Hepatocyte (in vitro differentiated cells): Measurements from ENCODE around the gene PTPRE. TPM values are rescaled to one million over a fixed set of nuclear protein-coding genes. Genes with fewer than 3 reads are reported as not detected.

ENCODE experiments used
- DNase-seq: peaks from one replicate; pipeline ENCODE4 v3.0.0-alpha.2; 2016; ENCODE audit warnings: low spot score
- H2AFZ ChIP-seq: fragments of 200-600 bp; sonication (generic); 2 replicates; pipeline ENCODE4 v1.6.0; 2016; ENCODE audit warnings: antibody characterized with exemption, mild to moderate bottlenecking
- H3K27ac ChIP-seq: fragments of 200-600 bp; sonication (generic); 2 replicates; pipeline ENCODE4 v1.5.1; 2016; ENCODE audit warnings: mild to moderate bottlenecking
- H3K27me3 ChIP-seq: fragments of 200-600 bp; sonication (generic); 2 replicates; pipeline ENCODE4 v1.6.1; 2016
- H3K36me3 ChIP-seq: fragments of 200-600 bp; sonication (generic); replicated peaks from 2 replicates; pipeline ENCODE4 v1.5.1; 2016; ENCODE audit warnings: low read depth; ENCODE audit not compliant: insufficient read depth
- H3K4me1 ChIP-seq: fragments of 200-600 bp; sonication (generic); 2 replicates; pipeline ENCODE4 v1.5.1; 2016; ENCODE audit warnings: mild to moderate bottlenecking, moderate library complexity; ENCODE audit not compliant: insufficient read depth
- H3K4me2 ChIP-seq: fragments of 200-600 bp; sonication (generic); 2 replicates; pipeline ENCODE4 v1.6.0; 2016
- H3K4me3 ChIP-seq: fragments of 200-600 bp; sonication (generic); 2 replicates; pipeline ENCODE4 v1.5.1; 2016; ENCODE audit warnings: mild to moderate bottlenecking
- H3K79me2 ChIP-seq: fragments of 200-600 bp; sonication (generic); 2 replicates; pipeline ENCODE4 v1.6.0; 2017; ENCODE audit warnings: mild to moderate bottlenecking
- H3K9me2 ChIP-seq: fragments of 200-600 bp; sonication (generic); replicated peaks from 2 replicates; pipeline ENCODE4 v1.6.0; 2017; ENCODE audit warnings: mild to moderate bottlenecking; ENCODE audit not compliant: insufficient read depth
- H3K9me3 ChIP-seq: fragments of 200-600 bp; sonication (generic); 2 replicates; pipeline ENCODE4 v1.5.1; 2016; ENCODE audit warnings: low read depth, mild to moderate bottlenecking
- H4K20me1 ChIP-seq: fragments of 200-600 bp; sonication (generic); 2 replicates; pipeline ENCODE4 v1.6.0; 2016; ENCODE audit warnings: mild to moderate bottlenecking; ENCODE audit not compliant: insufficient read depth, poor library complexity, severe bottlenecking
- CTCF ChIP-seq: fragments of 200-600 bp; sonication (generic); IDR thresholded peaks from 2 replicates; pipeline ENCODE4 v1.5.1; 2016; ENCODE audit warnings: antibody characterized with exemption, mild to moderate bottlenecking; ENCODE audit not compliant: poor library complexity
- EZH2 ChIP-seq: fragments of 200-600 bp; sonication (generic); IDR thresholded peaks from 2 replicates; pipeline ENCODE4 v1.6.1; 2016; ENCODE audit warnings: antibody characterized with exemption, mild to moderate bottlenecking, borderline replicate concordance
- EZH2phosphoT487 ChIP-seq: fragments of 200-600 bp; sonication (generic); IDR thresholded peaks from one replicate; pipeline ENCODE4 v1.6.1; 2018; ENCODE audit warnings: antibody characterized with exemption, mild to moderate bottlenecking, low read depth, moderate library complexity; ENCODE audit not compliant: unreplicated experiment, severe bottlenecking
- WGBS: methylation state at CpG from one replicate; pipeline ENCODE4 v1.1.6; 2016; ENCODE audit warnings: low lambda C conversion rate; ENCODE audit errors: missing lambda C conversion rate; 5-methylcytosine and 5-hydroxymethylcytosine counted together
- polyA plus RNA-seq: library from polyadenylated mRNA; unstranded; fragments of >200 nt; fragmentation: Nextera tagmentation; extraction: Ambion mirVana; gene quantifications from 2 replicates; pipeline ENCODE4 v1.2.1, GENCODE V29; 2016
- total RNA-seq: library from RNA; depleted of rRNA; stranded (reverse); fragments of >200 nt; gene quantifications from 2 replicates; pipeline ENCODE4 v1.2.3, GENCODE V29; 2014

Gene PTPRE
- total and polyA plus RNA-seq, 2 experiments from 2014 or later = 3.2 to 10.1 TPM

DNA sequence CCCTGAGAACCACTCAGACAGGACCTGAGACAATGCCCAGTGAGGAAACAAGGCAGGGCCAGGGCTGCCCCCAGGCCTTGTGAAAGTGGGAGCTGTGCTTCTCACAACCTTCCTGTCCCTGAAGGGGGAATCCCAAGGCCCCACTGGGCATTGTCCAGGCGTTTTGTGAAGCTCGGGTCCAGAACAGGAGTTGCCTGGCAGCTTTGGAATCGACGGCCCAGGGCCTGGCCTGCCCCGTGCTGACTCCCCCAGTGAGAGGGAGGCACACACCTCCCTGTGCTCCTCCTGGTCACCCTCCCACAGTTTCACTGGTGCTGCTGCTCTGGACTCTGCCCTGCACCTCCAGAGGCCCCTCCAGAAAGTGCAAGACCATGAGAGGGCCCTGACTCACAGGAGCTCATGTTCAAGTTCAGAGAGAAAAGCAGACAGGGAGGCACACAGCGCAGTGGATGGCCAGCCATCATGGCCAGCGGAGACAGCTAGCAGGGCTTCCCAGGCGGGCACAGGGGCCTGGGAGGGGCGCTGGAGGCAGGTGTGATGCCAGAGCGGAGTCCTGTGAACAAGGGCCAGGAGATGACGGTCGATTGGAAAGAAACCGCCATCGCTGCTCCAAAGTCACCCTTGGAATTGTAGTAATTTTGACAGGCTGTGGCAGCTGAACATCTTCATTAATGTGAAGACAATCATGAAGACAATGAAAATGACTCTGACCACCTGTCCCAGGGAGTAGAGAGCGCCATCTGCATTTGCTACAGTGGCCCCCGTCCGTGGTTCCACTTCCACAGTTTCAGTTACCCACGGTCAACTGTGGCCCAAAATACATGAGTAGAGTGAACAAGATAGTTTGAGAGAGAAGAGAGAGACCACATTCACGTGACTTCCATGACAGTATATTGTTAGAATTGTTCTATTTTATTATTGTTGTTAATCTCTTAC lies 115.6 kb downstream of the PTPRE start:
- H3K9me2 ChIP-seq = no peaks in the 10 kb centered on the region
- no peak overlapping the region for H2AFZ ChIP-seq
- no peaks in the 10 kb centered on the region for H4K20me1 ChIP-seq
- WGBS = 91% methylated on average over 19 of the region's 19 CpGs
- H3K27me3 ChIP-seq = no peaks in the 10 kb centered on the region
- H3K27ac ChIP-seq = no peak overlapping the region
- H3K4me1 ChIP-seq = no peaks in the 10 kb centered on the region
- H3K4me2 ChIP-seq = no peak overlapping the region
- no peaks in the 10 kb centered on the region for H3K36me3 ChIP-seq
- H3K79me2 ChIP-seq = no peaks in the 10 kb centered on the region
- H3K4me3 ChIP-seq = no peak overlapping the region
- H3K9me3 ChIP-seq = no peaks in the 10 kb centered on the region
- TF ChIP-seq EZH2phosphoT487 = no peak
- no peak for TF ChIP-seq CTCF
- TF ChIP-seq EZH2 = no peak
- no peak for DNase-seq

DNA sequence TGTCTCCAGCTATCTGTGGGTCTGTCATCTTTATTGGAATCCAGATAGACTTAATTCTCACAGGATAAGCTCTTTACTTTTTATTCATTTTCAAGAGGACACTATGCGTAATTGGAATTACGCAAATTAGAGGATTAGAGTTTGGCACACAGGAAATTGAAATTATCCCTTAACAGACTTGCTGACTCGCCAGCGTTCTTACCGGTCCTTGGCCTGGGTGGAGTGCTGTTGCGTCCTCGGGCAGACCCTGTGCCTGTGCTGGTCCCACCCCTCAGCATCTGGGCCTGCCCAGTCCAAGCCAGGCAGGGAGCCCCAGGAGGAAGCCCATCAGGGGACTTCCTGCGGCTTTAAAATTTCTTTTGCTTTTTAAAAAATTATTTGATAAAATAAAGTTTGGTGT lies 117.5 kb downstream of the PTPRE start:
- no peaks in the 10 kb centered on the region for H3K9me3 ChIP-seq
- 76% methylated on average over 8 of the region's 8 CpGs for WGBS
- H3K4me2 ChIP-seq = no peak overlapping the region
- H3K9me2 ChIP-seq = no peaks in the 10 kb centered on the region
- TF ChIP-seq CTCF (no peak), EZH2 (no peak), EZH2phosphoT487 (no peak)
- no peak overlapping the region for H3K4me3 ChIP-seq
- no peak overlapping the region for H2AFZ ChIP-seq
- no peaks in the 10 kb centered on the region for H3K79me2 ChIP-seq
- H4K20me1 ChIP-seq = no peaks in the 10 kb centered on the region
- DNase-seq = no peak
- H3K27me3 ChIP-seq = no peaks in the 10 kb centered on the region
- H3K27ac ChIP-seq = no peak overlapping the region
- no peaks in the 10 kb centered on the region for H3K4me1 ChIP-seq
- no peaks in the 10 kb centered on the region for H3K36me3 ChIP-seq

DNA sequence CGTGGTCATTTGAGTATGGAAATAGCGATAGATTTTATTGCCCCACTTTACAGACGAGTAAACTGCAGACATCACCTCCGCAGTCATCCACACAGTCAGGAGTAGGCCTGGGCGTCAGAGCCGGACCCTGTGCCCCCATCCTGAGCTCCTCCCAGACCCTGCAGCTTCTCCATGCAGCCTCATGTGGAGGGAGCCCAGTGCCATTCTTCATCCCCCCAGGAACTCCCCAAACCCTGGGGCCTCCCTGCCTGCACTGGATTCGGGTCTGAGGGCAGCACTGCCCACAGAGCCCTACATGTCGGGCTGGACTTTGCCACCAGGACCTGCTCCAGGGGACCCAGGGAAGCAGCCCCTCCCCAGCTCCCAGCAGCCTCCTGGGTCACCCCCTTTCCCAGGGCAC lies 118.5 kb downstream of the PTPRE start:
- H3K4me1 ChIP-seq = no peaks in the 10 kb centered on the region
- H3K9me2 ChIP-seq = no peaks in the 10 kb centered on the region
- WGBS = 87% methylated on average over 8 of the region's 8 CpGs
- DNase-seq = no peak
- no peak overlapping the region for H3K27ac ChIP-seq
- no peak overlapping the region for H3K4me2 ChIP-seq
- TF ChIP-seq CTCF = no peak
- no peak for TF ChIP-seq EZH2phosphoT487
- TF ChIP-seq EZH2 = no peak
- no peak overlapping the region for H2AFZ ChIP-seq
- no peak overlapping the region for H3K4me3 ChIP-seq
- no peaks in the 10 kb centered on the region for H3K27me3 ChIP-seq
- no peaks in the 10 kb centered on the region for H3K9me3 ChIP-seq
- H4K20me1 ChIP-seq = no peaks in the 10 kb centered on the region
- H3K36me3 ChIP-seq = no peaks in the 10 kb centered on the region
- H3K79me2 ChIP-seq = no peaks in the 10 kb centered on the region
